Prostate gland (tissue), 2 donors: ENCODE data around the gene ACTG2.

Source experiments
- POLR2A ChIP-seq: fragments of 450-650 bp; IDR thresholded peaks from one replicate; pipeline ENCODE4 v1.6.1; 2016; ENCODE audit warnings: antibody characterized with exemption, mild to moderate bottlenecking
- TF ChIP-seq, protein P1 (sequence below), 4 experiments: fragments of 200-600 bp in 2 of 4; fragments of 450-650 bp in 2 of 4; sonication (generic) in 2 of 4; IDR thresholded peaks; 1 replicate in 3 of 4; 2 replicates in 1 of 4; pipeline ENCODE4 v1.5.1; 2016 to 2019; ENCODE audit warnings: antibody characterized with exemption in 4 of 4, mild to moderate bottlenecking in 2 of 4, moderate library complexity in 2 of 4

GRCh38 chr2:73947412-73948018 lies 54.7 kb downstream of the ACTG2 start:
- TF ChIP-seq, protein P1, sequence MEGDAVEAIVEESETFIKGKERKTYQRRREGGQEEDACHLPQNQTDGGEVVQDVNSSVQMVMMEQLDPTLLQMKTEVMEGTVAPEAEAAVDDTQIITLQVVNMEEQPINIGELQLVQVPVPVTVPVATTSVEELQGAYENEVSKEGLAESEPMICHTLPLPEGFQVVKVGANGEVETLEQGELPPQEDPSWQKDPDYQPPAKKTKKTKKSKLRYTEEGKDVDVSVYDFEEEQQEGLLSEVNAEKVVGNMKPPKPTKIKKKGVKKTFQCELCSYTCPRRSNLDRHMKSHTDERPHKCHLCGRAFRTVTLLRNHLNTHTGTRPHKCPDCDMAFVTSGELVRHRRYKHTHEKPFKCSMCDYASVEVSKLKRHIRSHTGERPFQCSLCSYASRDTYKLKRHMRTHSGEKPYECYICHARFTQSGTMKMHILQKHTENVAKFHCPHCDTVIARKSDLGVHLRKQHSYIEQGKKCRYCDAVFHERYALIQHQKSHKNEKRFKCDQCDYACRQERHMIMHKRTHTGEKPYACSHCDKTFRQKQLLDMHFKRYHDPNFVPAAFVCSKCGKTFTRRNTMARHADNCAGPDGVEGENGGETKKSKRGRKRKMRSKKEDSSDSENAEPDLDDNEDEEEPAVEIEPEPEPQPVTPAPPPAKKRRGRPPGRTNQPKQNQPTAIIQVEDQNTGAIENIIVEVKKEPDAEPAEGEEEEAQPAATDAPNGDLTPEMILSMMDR (IDR thresholded peaks at IDR 0.05): no peak
- TF ChIP-seq POLR2A: no peak
